Measurements from ENCODE around the gene MBTPS2.

DNA sequence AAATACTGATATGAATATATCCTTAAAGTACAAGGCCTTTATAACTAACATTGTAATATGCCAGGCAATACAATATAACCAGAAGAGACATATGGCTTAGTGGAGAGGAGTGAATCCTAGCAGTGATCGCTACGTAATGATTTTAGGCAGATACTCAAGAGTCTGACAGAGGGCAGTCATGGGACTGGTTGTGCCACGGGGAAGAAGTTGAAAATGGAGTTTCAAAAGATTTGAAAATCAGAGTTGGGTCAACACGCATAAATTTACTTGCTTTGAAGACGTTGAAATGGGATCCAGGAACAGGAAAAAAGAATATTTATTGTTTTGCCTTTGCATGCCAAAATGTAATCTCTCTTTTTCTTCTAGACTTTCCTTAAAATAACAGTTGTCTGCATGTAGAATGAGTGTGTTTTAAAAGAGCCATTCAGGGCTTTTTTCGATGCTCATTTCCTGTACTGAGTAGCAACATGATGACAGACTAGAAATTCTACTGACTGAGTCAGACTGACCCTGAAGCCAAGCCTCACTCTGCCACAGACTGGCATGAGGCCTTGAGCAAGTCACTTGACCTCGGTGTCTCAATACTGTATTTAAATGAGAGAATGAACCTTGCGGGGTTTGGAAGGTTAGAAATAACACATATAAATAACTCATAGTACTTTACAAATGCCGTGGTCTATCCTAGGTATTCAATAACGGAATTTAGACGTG, 93.0 kb downstream of the MBTPS2 start:
- TF ChIP-seq, protein P1, sequence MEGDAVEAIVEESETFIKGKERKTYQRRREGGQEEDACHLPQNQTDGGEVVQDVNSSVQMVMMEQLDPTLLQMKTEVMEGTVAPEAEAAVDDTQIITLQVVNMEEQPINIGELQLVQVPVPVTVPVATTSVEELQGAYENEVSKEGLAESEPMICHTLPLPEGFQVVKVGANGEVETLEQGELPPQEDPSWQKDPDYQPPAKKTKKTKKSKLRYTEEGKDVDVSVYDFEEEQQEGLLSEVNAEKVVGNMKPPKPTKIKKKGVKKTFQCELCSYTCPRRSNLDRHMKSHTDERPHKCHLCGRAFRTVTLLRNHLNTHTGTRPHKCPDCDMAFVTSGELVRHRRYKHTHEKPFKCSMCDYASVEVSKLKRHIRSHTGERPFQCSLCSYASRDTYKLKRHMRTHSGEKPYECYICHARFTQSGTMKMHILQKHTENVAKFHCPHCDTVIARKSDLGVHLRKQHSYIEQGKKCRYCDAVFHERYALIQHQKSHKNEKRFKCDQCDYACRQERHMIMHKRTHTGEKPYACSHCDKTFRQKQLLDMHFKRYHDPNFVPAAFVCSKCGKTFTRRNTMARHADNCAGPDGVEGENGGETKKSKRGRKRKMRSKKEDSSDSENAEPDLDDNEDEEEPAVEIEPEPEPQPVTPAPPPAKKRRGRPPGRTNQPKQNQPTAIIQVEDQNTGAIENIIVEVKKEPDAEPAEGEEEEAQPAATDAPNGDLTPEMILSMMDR (IDR thresholded peaks at IDR 0.05 in 8 of 11, conservative IDR thresholded peaks at IDR 0.05 in 3 of 11), result no peak
- TF ChIP-seq POLR2AphosphoS5 (IDR thresholded peaks at IDR 0.05), result no peak
